ENCODE measurements around the gene EFEMP1.

EFEMP1 gene

DNA sequence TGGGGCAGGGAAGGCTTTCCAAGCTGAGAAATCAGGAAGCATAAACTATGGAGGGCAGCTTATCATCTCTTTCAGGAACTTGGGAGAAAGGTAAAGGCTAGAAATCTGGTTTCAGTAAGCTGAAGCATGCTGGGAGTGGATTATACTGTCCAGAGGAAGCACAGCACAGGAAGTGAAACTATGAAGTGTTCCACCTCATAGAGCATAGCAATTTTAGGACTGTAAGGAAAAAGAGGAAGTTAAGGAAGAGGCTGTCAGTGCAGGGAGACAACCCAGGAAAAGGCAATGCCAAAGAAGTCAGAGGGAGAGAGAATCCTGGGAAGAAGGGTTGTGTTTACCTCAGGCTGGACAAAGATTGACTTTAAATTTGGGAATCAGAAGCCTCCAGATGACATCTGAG lies 51.9 kb downstream of the EFEMP1 start:
- TF ChIP-seq, protein P1, sequence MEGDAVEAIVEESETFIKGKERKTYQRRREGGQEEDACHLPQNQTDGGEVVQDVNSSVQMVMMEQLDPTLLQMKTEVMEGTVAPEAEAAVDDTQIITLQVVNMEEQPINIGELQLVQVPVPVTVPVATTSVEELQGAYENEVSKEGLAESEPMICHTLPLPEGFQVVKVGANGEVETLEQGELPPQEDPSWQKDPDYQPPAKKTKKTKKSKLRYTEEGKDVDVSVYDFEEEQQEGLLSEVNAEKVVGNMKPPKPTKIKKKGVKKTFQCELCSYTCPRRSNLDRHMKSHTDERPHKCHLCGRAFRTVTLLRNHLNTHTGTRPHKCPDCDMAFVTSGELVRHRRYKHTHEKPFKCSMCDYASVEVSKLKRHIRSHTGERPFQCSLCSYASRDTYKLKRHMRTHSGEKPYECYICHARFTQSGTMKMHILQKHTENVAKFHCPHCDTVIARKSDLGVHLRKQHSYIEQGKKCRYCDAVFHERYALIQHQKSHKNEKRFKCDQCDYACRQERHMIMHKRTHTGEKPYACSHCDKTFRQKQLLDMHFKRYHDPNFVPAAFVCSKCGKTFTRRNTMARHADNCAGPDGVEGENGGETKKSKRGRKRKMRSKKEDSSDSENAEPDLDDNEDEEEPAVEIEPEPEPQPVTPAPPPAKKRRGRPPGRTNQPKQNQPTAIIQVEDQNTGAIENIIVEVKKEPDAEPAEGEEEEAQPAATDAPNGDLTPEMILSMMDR (IDR thresholded peaks at IDR 0.05; ENCODE audit: control insufficient read depth, insufficient read depth, low read depth, low read length, missing control alignments) = no peak
- no peak for DNase-seq (ENCODE audit: low read depth)
- H3K4me3 ChIP-seq (ENCODE audit: control insufficient read depth, low read depth, low read length) = no peak overlapping the region

- peak; percentile 67 for DNase-seq (ENCODE audit: low read depth)
- TF ChIP-seq, protein P1 (IDR thresholded peaks at IDR 0.05; ENCODE audit: control insufficient read depth, insufficient read depth, low read depth, low read length, missing control alignments) = no peak
Measured at GRCh38 chr2:55869637-55870325, 53.8 kb downstream of the EFEMP1 start.

GRCh38 chr2:55865096-55865835 lies 58.3 kb downstream of the EFEMP1 start:
- TF ChIP-seq, protein P1 (IDR thresholded peaks at IDR 0.05; ENCODE audit: control insufficient read depth, insufficient read depth, low read depth, low read length, missing control alignments) = no peak
- no peak for DNase-seq (ENCODE audit: low read depth)
- no peak overlapping the region for H3K4me3 ChIP-seq (ENCODE audit: control insufficient read depth, low read depth, low read length)

More at GRCh38 chr2:55869637-55870325, 53.8 kb downstream of the EFEMP1 start:
- no peak overlapping the region for H3K4me3 ChIP-seq (ENCODE audit: control insufficient read depth, low read depth, low read length)

DNA sequence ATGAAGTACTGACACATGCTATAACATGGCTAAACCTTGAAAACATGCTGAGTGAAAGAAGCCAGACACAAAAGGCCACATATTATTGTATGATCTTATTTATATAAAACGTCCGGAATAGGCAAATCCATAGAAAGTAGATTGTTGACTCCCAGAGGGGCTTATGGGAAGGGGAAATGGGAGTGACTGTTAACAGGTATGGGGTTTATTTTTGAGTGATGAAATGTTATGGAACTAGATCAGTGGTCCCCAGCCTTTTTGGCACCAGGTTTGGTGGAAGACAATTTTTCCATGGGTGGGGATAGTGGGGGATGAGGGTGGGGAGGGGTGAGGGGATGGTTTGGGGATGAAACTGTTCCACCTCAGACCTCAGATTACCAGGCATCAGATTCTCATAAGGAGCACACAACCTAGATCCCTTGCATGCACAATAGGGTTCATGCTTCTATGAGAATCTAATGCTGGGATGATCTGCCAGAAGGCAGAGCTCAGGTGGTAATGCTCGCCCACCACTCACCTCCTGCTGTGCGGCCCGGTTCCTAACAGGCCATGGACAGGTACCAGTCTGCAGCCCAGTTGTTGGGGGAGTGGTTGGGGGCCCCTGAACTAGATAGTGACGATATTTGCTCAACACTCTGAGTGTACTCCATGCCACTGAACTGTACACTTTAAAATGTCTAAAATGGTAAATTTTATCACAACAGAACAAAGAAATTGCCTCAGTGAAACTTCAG lies 59.1 kb downstream of the EFEMP1 start:
- H3K4me3 ChIP-seq (ENCODE audit: control insufficient read depth, low read depth, low read length) = no peak overlapping the region
- no peak for DNase-seq (ENCODE audit: low read depth)
- TF ChIP-seq, protein P1 (IDR thresholded peaks at IDR 0.05; ENCODE audit: control insufficient read depth, insufficient read depth, low read depth, low read length, missing control alignments) = no peak

DNA sequence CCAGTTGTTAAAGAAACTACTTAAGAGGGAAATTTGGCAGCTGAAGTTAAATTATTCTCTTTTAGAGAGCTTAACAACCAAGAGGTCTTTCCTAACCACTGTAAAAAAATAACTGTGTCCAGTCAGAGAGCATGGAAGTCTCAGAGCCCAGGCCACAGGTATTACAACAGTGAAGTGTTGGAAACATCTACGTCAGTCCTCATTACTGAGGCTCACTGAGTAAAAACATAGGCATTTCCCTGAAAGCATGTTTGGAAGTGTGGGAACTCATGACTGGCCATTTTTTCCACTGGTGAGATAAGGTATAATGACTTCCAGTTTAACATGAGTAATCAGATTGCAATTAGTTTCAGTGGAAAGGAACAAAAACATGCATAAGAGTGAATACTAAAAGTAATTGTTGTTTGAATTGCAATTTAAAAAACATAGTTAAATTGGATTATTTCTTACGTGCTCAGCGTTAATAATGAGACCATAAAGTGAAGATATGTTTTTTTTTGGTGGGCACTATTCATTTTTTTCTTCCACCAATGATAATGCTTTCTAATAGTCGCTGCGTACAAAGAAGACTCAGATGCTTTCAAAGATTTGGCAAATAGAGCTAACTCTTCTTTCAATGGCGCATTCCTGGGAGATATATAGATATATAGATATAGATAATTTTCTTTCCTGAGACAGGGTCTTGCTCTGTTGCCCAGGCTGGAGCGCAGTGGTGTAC lies 60.8 kb downstream of the EFEMP1 start:
- TF ChIP-seq, protein P1 (IDR thresholded peaks at IDR 0.05; ENCODE audit: control insufficient read depth, insufficient read depth, low read depth, low read length, missing control alignments) = no peak
- DNase-seq (ENCODE audit: low read depth) = peak; percentile 100
- no peak overlapping the region for H3K4me3 ChIP-seq (ENCODE audit: control insufficient read depth, low read depth, low read length)

GRCh38 chr2:55862246-55862645 lies 61.3 kb downstream of the EFEMP1 start:
- no peak overlapping the region for H3K4me3 ChIP-seq (ENCODE audit: control insufficient read depth, low read depth, low read length)
- peak; percentile 99 for DNase-seq (ENCODE audit: low read depth)
- TF ChIP-seq, protein P1 (IDR thresholded peaks at IDR 0.05; ENCODE audit: control insufficient read depth, insufficient read depth, low read depth, low read length, missing control alignments) = no peak
